CD4-positive, alpha-beta T cell treated with Interleukin-6 at 100 ng/mL for 8 hours (primary cell): ENCODE data around the gene ZNF215.
"Not testable (repeated sequence)": the region's sequence is repeated elsewhere in the genome, so short reads cannot be mapped to it uniquely, and the experiment has no call there.

Experiments
- DNase-seq: peaks from one replicate; pipeline ENCODE4 v3.0.0-alpha.2; 2020; ENCODE audit warnings: mixed read lengths, low spot score

Gene ZNF215

DNA sequence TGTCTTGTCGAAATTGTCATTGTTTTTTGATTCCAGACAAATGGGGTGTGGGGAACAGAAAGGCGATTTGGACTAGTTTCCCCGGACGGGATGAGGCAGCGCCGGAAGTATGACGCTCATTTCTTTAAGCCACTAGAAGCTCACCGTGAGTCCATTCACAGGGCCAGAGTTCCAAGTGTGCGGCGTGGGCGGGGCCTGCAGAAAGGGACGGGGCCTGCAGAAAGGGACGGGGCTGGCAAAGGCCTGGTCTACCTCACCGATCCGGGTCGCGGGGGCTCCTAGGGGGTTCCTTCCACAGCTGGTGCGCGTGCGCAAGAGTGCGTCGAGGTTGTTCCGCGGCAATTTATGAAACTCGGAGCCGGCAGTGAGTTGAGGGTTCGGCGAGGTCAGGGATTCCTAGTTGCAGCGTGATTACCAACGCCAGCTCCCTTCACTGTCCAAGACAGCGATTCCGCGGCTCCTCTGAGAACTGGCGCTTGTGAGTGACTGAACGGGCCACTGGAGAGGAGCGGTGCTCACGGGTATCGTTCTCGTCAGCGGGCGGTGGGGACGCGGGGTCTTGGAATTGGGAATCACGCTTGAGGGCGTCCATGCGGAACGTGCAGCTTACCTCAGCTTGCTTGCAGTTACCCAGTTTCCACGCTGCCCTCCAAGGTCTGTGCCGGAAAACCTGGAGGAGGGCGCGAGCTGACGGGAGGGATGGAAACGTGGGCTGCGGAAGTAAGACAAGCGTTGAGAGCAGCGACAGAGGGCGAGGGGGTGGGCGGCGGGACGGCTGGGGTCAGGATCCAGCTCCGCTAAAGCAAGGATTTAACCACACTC lies at the start of gene ZNF215:
TSS of gene ZNF215 (plus strand) at position 219 of the 822 bp plus-strand sequence. CDS start 5,847 bp downstream, outside the sequence.
- DNase-seq: peak; percentile 26

DNA sequence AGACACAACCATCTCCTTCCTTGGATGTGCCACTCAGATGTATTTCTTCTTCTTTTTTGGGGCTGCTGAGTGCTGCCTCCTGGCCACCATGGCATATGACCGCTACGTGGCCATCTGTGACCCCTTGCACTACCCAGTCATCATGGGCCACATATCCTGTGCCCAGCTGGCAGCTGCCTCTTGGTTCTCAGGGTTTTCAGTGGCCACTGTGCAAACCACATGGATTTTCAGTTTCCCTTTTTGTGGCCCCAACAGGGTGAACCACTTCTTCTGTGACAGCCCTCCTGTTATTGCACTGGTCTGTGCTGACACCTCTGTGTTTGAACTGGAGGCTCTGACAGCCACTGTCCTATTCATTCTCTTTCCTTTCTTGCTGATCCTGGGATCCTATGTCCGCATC lies 49.3 kb upstream of the ZNF215 start:
- DNase-seq: no peak

DNA sequence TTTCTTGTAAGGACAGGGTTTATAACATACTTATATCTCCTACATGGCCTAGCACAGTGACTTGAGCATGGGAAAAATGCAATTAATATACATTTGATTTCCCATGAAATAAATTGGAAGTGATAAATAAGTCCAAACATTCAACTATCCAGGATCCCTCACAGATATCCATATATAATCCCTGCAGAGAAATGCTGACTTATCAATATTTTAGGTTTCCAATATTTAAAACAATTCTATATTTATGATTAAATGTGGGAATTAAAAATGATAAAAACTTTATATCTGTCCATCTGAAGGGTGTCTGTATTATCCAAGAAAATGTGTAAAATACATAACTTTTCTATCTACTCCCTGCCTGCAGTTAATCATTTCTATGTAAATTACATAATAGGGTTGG lies 43.5 kb upstream of the ZNF215 start:
- no peak for DNase-seq

DNA sequence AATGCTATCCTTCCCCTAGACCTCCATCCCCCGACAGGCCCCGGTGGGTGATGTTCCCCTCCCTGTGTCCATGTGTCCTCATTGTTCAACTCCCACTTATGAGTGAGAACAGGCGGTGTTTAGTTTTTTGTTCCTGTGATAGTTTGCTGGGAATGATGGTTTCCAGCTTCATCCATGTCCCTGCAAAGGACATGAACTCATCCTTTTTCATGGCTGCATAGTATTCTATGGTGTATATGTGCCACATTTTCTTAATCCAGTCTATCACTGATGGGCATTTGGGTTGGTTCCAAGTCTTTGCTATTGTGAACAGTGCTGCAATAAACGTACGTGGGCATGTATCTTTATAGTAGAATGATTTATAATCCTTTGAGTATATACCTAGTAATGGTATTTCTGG lies 38.5 kb upstream of the ZNF215 start:
- DNase-seq: not testable (repeated sequence)

DNA sequence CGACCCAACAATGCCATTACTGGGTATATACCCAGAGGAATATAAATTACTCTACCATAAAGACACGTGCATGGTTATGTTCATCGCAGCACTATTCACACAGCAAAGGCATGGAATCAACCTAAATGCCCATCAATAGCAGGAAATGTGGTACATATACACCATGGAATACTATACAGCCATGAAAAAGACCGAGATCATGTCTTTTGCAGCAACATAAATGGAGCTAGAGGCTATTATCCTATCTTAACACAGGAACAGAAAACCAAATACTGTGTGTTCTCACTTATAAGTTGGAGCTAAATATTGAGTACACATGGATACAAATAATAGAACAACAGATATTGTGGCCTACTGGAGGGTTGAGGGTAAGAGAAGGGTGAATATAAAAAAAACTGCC lies 37.4 kb upstream of the ZNF215 start:
- no peak for DNase-seq

DNA sequence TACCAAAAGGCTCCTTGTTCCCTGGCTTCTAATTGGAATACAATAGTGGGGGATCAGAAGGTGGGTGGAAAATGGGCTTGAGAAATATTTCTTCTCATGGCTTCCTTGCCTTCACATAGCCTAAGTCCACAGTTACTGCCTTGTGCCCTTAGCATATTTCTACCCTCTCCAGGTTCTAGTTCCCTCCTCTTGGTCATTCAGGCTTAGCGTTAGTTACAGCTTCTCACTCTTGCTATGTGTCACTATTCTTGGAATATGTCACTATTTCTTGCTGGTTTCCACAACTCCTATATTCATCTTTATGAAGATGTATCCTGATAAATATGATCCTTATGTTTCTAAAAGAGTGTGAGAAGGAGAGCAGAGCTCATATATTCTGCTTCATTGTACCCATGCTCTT lies 36.4 kb upstream of the ZNF215 start:
- no peak for DNase-seq

DNA sequence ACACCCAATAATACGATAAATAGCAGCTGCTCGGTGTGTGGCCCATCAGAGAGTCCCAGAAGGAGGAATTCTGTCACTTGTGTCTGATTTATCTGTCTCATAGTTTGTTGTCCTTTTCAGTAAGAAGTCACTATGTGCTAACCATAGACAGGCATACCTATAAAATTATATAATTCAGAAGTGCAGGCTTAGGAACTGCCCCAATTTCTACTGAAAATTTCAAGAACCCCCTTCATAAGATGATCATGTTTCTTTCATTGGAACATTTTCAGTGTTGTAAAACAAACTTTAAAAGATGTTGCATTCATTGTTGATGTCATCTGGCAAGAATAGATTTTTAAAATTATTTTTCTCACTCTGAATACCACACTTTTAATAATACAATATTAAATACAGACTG lies 33.8 kb upstream of the ZNF215 start, which contains the start of gene OR2D2:
TSS of gene OR2D2 (minus strand) at position 101 of the 400 bp plus-strand sequence. CDS start at position 101, 0 bp downstream.
- DNase-seq: no peak

DNA sequence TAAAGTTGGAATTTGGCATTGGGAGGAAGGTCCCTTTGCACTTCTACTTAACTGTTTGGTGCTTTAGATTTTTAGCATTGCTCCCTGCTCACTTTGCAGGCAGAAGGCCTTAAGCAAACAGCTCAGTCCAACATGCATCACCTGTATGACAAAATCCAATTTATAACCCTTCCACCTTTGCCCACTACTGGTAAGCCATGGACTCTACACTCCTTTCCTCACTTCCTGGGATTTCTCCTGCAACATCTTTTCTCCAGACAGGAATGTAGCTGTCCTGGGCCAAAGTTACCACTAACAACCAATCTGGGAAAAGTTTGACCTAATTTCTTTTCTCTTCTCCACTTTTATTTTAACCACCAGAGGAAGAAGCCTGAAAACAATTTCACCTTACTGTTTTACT lies 32.1 kb upstream of the ZNF215 start:
- no peak for DNase-seq

DNA sequence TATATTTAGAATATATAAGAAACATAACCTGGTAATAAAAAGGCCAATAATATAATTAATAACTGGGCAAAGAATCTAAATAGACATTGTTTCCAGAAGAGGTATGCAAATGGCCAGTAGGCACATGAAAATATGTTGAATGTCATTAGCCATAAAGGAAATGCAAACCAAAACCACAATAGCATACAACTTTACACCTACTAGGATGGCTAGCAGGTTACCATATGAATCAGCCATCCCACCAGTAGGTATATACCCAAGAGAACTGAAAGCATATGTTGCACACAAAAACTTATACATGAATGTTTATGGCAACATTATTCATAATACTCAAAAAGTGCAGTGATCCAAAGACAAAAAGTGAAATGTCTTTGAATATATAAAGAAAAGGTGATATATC lies 31.2 kb upstream of the ZNF215 start:
- DNase-seq: no peak

DNA sequence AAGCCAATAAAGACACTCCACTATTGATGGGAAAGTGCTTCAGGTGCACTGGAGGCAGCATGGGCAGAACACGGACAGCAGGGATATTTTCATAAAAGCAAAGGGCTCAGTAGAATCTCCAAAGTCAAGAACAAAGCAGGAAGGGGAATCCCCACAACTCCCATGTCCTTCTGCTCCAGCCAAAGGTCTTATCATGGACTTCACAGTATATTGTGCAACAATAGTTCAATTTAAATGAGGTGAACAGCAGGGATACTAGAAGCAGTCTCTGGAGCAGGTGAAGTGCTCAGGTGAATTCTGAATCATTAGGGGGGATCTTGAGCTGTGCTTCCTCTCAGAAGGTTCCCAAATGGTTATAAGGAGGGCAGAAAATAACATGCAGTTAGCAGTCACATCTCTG lies 27.3 kb upstream of the ZNF215 start:
- DNase-seq: no peak

DNA sequence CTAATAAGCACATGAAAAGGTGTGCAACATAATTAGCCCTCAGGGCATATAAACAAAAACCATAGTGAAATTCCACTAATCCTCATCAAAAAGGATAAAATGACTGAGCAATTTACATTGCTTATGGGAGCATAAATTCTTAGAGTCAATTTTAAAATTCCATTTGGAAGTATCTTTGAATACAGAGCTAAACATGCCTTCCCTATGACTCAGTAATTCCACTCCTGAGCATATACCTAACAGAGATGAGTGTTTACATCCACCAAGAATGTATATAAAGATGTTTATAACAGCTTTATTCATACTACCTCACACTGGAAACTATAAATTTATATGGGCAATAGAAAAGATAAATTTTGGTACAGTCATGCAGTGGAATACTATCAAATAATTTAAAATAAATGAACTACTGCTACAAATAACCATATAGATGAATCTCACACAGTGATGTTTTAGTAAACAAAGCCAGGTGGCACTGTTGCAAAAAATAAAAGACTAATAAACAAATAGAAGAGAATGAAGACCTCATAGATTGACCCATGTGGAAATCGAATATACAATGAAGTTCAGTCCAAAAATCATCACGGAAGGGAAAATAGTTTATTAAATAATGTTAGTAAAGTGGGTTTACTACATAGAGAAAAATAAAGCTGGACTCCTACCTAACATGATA lies 25.8 kb upstream of the ZNF215 start:
- no peak for DNase-seq

DNA sequence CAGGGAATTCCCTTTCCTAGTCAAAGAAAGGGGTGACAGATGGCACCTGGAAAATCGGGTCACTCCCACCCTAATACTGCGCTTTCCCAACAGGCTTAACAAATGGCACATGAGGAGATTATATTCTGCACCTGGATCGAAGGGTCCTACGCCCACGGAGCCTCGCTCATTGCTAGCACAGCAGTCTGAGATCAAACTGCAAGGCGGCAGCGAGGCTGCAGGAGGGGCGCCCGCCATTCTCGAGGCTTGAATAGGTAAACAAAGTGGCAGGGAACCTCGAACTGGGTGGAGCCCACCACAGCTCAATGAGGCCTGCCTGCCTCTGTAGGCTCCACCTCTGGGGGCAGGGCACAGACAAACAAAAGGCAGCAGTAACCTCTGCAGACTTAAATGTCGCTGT lies 21.4 kb upstream of the ZNF215 start:
- not testable (repeated sequence) for DNase-seq

DNA sequence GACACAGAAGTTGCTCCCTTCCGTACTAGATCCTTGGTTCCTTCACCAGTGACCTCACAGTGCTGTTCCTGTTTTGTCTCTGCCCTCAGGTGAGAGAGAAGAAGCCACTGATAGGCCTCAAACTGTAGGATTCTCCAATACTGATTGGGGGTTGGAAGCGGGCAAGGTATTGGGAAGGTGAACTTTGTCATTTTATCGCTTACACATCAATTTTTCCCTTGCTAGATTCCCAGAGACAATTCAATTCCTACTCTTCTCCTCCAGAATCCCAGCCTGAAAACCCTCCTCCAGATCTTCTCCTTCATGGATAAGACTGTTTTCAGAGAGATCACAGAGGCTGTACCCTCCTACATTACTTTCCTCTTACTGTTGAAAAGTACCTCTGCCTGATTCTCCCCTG lies 14.8 kb upstream of the ZNF215 start:
- DNase-seq: no peak

DNA sequence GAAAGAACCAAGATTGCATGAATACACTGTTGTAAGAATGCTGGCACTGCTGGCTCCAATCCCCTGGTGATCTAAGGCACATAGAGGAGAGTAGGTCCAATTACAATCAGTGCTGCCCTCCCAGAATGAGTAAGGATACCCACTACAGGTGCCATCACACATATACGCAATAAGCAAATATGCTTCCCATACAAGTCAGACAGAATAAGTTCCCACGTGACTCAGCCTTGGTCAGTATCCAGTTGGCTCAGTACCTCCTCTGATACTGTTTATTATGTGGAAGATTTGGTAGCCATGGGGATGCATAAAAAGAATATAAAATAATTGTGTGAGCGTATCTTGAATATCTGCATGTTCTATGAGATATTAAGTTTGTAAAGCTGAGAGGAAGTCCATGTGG lies 14.3 kb upstream of the ZNF215 start:
- no peak for DNase-seq

DNA sequence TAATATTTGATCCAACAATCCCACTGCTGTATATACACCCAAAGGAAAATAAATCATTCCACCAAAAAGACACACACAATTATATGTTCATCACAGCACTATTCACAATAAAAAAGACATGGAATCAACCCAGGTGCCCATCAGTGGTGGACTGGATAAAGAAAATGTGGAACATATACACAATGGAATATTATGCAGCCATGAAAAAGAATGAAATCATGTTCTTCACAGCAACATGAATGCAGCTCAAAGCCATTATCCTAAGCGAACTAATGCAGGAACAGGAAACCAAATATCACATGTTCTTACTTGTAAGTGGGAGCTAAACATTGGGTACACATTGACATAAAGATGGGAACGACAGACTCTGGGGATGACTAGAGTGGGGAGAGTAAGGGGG lies 6.5 kb upstream of the ZNF215 start:
- DNase-seq: no peak

DNA sequence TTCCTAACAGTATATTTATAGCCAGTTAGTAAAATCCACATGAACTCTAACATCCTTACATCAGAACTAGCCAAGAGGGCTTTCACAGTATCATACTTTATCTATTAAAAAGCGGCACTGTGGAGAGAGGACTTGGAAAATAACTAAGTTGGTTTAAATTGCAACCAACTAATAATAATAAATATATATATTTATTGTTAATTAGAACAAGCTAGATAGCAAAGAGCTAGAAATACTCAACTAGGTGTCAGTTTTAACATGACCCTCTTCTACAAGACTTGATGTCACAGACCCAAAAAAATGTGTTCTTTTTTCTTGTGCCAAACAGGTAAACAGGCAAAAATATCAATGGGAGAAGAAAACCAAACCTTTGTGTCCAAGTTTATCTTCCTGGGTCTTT lies 5.5 kb upstream of the ZNF215 start, which contains the start of gene OR2D3:
TSS of gene OR2D3 (plus strand) at position 301 of the 400 bp plus-strand sequence. CDS start at position 301, 0 bp downstream.
- no peak for DNase-seq

DNA sequence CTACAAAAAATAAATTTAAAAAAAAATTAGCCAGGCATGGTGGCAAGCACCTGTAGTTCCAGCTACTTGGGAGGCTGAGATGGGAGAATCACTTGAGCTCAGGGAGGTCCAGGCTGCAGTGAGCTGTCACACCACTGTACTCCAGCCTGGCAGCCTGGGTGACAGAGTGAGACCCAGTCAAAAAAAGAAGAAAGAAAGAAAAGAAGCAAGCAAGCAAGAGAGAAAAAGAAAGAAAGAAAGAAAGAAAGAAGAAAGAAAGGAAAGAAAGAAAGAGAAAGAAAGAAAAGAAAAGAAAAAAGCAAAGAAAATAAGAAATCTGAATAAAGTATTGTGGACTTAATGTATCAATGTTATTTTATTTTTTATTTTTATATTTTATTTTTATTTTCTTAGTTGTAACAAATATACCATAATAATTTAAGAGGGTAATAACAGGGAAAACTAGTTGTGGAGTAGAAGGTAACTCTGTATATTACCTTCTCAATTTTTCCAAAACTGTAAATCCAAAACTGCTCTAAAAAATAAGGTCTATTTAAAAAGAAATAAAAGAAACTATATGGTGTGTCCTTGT lies 1.1 kb upstream of the ZNF215 start:
- DNase-seq: no peak

DNA sequence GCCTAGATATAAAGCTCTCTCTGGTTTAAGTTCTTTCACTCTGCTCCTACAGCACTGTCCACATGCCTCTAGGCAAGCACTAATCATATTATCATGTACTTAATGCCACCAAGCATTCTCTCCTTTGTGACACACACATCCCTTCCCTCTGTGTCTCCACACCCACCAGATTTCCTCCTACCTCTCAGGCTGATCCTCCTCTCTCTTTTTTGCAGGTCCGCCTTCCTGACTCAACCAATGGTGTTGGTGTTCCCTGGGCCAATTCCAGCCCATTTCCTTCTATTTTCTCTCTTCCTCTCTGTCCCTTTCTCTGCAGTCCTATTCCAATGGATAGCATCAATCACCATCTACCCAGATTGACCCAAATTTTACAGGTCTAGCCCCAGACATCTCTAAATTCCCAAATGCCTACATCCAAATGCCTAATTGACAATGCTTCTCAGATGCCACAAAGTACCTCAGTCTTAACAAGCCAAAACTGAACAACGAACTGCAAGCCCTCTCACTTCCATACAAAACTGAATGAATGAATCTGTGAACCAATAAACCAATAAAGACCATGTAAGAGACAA lies 504 bp upstream of the ZNF215 start:
- no peak for DNase-seq

DNA sequence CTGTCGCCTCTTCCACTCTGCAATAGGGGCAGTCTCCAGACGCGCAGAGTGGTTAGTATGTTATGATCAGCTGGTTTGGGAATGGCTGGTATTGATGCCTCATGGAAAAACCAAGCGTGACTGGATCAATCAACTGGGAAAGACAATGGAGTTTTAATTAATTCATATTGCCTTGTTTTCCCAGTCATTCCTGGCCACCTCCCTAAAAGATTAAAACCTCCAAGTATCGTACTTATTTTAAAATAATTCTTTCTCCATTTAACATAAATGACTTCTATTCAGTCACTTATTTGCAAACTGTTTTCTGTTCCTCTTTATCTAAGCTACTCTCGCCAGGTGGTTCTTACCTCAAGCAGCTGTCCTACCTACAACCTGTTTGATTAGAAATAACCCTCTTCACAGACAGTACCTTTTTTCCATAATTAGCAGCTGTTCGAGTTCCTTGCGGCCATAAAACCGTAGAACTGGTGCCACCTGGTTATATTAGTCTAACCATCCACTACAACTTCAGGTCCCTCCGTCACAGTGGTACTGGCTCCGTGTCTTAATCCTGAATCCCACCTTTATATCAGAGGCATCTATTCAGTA lies 898 bp downstream of the ZNF215 start:
- DNase-seq: no peak

DNA sequence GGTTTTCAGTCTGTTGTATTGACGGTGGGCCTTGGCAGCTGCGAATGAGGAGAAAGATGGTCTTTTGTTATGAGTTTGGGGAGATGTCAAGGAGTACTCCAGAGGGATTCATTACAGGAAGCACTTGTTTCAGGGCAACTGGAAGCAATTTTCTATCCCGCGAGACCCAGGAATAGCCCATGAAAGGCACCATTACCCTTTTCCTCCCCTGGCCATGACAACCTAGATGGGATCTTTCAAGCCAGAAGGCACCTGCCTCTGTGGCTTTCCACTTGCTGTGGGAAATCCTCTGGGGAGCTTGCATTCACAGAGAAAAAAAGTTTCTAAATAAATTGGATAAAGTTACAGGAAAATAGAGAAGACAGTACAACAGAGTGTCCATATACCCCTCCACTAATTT lies 2.7 kb downstream of the ZNF215 start:
- DNase-seq: no peak

DNA sequence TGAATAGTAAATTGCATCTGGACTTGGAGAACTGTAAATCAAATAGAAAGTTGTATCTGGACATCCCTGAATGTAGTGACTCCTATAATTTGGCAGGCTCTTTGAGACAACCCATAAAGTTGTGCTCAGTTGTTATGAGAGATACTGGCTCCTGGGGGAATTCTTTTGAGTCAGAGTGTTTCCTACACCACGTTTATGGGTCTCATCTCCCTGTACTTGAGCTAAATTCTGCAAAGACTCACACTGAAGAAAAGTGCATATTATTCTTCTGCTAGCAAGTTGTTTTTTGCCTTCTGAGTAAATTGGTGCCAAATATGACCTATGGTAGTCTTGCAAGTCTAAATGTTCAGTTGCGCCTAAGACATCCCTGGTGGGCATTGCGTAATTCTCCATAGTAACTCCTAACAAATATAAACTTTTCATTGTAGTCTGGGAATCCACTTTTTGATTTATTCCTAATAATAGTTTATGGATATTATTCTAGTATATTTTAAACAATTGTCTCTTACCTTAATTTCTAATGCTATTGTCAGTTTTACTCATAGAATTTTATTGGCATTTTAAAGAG lies 5.0 kb downstream of the ZNF215 start:
- no peak for DNase-seq

DNA sequence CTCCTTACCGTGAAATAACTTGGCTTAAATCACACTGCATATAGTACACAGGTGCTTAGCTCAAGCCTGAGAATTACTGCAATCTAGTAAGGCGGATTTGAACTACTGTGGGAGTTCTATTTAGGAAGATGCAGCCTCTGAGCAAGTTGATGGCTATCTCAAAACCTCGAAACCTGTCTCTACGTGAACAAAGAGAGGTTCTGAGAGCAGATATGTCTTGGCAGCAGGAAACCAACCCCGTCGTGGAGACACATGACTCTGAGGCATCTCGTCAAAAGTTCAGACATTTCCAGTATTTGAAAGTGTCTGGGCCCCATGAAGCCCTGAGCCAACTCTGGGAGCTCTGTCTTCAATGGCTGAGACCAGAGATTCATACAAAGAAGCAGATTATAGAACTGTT lies 5.9 kb downstream of the ZNF215 start:
- no peak for DNase-seq
